ENCODE results near the gene FBXL19. TPM values are rescaled to one million over a fixed set of nuclear protein-coding genes. Genes with fewer than 3 reads are reported as not detected.

The FBXL19 gene
- total and polyA plus RNA-seq, 2 of the 13 experiments (the other 11 are each of a cell fraction or from before 2014, with no cell fraction given) = 6.0 to 13.7 TPM

DNA sequence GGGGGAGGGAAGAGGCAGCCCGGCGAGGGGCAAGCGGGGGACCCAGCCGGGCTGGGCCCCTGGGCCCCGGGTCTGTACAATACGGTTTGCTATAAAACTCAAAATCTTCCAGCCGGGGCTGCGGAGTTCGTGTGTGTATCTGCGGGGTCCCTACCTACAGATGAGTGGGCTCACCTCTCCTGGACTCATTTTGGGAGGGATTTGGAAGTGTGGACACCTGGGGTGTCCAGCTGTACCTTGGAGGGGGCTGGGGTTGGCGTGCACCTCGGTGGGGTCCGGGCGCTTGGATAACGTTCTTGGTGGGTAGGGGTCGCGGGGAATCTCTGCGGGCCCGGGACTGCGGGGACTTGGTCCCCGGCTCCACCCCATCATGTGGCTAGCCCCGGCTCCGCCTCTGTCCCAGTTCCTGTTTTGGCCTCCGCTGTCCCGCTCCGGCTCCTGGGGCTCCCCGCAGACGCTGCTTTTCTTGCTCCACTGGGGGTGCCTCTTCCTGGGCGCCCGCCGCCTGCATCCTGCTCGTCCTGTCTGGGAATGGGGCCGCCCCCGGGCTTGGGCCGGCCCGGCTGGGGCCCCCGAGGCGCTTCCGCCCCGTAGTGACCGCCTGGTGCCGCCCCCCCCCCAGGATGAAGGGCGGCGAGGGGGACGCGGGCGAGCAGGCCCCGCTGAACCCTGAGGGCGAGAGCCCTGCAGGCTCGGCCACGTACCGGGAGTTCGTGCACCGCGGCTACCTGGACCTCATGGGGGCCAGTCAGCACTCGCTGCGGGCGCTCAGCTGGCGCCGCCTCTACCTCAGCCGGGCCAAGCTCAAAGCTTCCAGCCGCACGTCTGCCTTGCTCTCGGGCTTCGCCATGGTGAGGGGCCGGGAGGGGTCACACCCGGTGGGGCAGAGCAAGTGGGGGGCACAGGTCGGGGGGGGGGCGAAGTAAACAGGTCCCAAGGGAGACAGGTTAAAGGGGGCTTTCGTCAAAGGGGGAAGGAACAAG, 25.6 kb downstream of the FBXL19 start, which contains the start of gene ORAI3 (continued):
- TF ChIP-seq, protein P1, sequence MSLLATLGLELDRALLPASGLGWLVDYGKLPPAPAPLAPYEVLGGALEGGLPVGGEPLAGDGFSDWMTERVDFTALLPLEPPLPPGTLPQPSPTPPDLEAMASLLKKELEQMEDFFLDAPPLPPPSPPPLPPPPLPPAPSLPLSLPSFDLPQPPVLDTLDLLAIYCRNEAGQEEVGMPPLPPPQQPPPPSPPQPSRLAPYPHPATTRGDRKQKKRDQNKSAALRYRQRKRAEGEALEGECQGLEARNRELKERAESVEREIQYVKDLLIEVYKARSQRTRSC (CRISPR knock-in tag; IDR thresholded peaks at IDR 0.05; ENCODE audit: low read depth) = 0 out of 2 replicates have a peak, but pooled peaks have one; percentile 15
- TF ChIP-seq, protein P2, sequence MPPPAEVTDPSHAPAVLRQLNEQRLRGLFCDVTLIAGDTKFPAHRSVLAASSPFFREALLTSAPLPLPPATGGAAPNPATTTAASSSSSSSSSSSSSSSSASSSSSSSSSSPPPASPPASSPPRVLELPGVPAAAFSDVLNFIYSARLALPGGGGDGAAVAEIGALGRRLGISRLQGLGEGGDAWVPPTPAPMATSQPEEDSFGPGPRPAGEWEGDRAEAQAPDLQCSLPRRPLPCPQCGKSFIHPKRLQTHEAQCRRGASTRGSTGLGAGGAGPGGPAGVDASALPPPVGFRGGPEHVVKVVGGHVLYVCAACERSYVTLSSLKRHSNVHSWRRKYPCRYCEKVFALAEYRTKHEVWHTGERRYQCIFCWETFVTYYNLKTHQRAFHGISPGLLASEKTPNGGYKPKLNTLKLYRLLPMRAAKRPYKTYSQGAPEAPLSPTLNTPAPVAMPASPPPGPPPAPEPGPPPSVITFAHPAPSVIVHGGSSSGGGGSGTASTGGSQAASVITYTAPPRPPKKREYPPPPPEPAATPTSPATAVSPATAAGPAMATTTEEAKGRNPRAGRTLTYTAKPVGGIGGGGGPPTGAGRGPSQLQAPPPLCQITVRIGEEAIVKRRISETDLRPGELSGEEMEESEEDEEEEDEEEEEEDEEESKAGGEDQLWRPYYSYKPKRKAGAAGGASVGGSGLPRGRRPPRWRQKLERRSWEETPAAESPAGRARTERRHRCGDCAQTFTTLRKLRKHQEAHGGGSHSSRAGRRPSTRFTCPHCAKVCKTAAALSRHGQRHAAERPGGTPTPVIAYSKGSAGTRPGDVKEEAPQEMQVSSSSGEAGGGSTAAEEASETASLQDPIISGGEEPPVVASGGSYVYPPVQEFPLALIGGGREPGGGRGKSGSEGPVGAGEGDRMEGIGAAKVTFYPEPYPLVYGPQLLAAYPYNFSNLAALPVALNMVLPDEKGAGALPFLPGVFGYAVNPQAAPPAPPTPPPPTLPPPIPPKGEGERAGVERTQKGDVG (CRISPR knock-in tag; IDR thresholded peaks at IDR 0.05; ENCODE audit: borderline replicate concordance) = no peak
- no peak for TF ChIP-seq MAFF (IDR thresholded peaks at IDR 0.05; ENCODE audit: low read depth, low read length)
- TF ChIP-seq, protein P3, sequence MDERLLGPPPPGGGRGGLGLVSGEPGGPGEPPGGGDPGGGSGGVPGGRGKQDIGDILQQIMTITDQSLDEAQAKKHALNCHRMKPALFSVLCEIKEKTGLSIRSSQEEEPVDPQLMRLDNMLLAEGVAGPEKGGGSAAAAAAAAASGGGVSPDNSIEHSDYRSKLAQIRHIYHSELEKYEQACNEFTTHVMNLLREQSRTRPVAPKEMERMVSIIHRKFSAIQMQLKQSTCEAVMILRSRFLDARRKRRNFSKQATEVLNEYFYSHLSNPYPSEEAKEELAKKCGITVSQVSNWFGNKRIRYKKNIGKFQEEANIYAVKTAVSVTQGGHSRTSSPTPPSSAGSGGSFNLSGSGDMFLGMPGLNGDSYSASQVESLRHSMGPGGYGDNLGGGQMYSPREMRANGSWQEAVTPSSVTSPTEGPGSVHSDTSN (CRISPR knock-in tag; IDR thresholded peaks at IDR 0.05) = no peak
- TF ChIP-seq ZNF768 (CRISPR knock-in tag; IDR thresholded peaks at IDR 0.05) = peak; percentile 70; the same call in 1 of the 2 replicates
- peak; percentile 88 for TF ChIP-seq ZFY (CRISPR knock-in tag; IDR thresholded peaks at IDR 0.05)
- no peak for TF ChIP-seq JUN (CRISPR knock-in tag; IDR thresholded peaks at IDR 0.05)
- no peak for TF ChIP-seq NFKBIZ (CRISPR knock-in tag; IDR thresholded peaks at IDR 0.05)
- no peak for TF ChIP-seq NAIF1 (CRISPR knock-in tag; IDR thresholded peaks at IDR 0.05; ENCODE audit: borderline replicate concordance)
- no peak for TF ChIP-seq U2AF2 (IDR thresholded peaks at IDR 0.05; ENCODE audit: low read depth, low read length)
- no peak for TF ChIP-seq PAF1 (CRISPR knock-in tag; IDR thresholded peaks at IDR 0.05)
- TF ChIP-seq, protein P4, sequence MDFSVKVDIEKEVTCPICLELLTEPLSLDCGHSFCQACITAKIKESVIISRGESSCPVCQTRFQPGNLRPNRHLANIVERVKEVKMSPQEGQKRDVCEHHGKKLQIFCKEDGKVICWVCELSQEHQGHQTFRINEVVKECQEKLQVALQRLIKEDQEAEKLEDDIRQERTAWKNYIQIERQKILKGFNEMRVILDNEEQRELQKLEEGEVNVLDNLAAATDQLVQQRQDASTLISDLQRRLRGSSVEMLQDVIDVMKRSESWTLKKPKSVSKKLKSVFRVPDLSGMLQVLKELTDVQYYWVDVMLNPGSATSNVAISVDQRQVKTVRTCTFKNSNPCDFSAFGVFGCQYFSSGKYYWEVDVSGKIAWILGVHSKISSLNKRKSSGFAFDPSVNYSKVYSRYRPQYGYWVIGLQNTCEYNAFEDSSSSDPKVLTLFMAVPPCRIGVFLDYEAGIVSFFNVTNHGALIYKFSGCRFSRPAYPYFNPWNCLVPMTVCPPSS (IDR thresholded peaks at IDR 0.05) = no peak
- TF ChIP-seq BORCS8-MEF2B (CRISPR knock-in tag; IDR thresholded peaks at IDR 0.05) = no peak
- peak; percentile 62 for TF ChIP-seq PHF8 (CRISPR knock-in tag; IDR thresholded peaks at IDR 0.05)
- TF ChIP-seq KLF9 (CRISPR knock-in tag; IDR thresholded peaks at IDR 0.05; ENCODE audit: low read depth) = peak; percentile 70; the same call in 1 of the 2 replicates
- TF ChIP-seq, protein P5, sequence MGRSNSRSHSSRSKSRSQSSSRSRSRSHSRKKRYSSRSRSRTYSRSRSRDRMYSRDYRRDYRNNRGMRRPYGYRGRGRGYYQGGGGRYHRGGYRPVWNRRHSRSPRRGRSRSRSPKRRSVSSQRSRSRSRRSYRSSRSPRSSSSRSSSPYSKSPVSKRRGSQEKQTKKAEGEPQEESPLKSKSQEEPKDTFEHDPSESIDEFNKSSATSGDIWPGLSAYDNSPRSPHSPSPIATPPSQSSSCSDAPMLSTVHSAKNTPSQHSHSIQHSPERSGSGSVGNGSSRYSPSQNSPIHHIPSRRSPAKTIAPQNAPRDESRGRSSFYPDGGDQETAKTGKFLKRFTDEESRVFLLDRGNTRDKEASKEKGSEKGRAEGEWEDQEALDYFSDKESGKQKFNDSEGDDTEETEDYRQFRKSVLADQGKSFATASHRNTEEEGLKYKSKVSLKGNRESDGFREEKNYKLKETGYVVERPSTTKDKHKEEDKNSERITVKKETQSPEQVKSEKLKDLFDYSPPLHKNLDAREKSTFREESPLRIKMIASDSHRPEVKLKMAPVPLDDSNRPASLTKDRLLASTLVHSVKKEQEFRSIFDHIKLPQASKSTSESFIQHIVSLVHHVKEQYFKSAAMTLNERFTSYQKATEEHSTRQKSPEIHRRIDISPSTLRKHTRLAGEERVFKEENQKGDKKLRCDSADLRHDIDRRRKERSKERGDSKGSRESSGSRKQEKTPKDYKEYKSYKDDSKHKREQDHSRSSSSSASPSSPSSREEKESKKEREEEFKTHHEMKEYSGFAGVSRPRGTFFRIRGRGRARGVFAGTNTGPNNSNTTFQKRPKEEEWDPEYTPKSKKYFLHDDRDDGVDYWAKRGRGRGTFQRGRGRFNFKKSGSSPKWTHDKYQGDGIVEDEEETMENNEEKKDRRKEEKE (IDR thresholded peaks at IDR 0.05) = no peak

Data from HepG2 (cell line).